ENCODE measurements around the gene ZNF444.

The ZNF444 gene

DNA sequence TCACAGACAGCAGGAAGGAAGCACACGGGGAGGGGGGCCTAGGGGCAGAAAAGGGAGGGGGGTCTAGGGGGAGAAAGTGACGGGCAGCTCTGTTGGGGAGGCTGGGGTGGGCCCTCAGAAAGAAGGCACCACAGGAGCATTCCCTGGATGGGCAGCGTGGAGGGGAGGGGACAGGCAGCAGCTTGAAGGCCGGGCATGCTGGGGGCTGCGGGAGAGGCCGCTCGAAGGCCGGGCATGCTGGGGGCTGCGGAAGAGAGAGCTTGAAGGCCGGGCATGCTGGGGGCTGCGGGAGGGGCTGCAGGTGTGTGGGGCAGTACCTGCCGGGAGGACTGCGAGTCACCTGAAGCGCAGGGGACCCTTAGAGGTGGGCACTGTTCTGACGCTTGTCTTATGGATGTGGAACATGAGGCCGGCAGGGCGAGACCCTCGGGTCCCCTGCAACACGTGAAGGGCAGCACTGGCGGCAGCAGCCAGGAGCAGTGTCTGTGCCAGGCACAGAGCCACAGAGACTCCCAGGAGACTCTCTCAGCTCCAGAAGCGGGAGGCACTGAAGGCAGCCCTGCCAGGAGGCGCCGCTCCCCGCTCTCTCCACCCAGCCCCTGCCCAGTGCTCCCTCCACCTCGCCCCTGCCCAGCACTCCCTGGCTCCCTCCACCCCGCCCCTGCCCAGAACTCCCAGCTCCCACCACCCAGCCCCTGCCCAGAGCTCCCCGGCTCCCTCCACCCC, 33.3 kb upstream of the ZNF444 start:
- peak; percentile 18 for DNase-seq

GRCh38 chr19:56108447-56109195, 32.5 kb upstream of the ZNF444 start:
- no peak for DNase-seq

DNA sequence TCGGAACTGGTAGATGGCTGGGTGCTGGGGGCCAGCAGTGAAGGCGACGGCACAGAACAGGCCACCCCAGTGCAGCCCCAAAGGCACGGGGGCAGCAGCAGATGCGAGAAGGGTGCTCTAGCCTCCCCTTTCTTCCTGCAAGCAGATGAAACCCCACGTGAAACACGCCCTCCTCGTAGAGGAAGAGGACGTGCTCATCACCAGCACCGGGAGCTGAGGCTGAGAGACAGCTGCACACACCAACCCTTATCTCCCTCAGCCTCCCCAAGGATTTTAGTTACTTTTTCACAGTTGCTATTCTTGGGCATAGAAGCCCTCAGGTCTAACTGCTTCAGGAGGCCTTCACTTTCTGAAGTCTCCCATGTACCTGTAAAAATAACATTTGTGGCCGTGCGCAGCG, 31.9 kb upstream of the ZNF444 start:
- DNase-seq, result no peak

GRCh38 chr19:56110515-56111448, 30.3 kb upstream of the ZNF444 start:
- DNase-seq, result no peak

GRCh38 chr19:56111601-56112312, 29.3 kb upstream of the ZNF444 start:
- DNase-seq, result no peak

GRCh38 chr19:56112313-56112709, 28.8 kb upstream of the ZNF444 start:
- no peak for DNase-seq

DNA sequence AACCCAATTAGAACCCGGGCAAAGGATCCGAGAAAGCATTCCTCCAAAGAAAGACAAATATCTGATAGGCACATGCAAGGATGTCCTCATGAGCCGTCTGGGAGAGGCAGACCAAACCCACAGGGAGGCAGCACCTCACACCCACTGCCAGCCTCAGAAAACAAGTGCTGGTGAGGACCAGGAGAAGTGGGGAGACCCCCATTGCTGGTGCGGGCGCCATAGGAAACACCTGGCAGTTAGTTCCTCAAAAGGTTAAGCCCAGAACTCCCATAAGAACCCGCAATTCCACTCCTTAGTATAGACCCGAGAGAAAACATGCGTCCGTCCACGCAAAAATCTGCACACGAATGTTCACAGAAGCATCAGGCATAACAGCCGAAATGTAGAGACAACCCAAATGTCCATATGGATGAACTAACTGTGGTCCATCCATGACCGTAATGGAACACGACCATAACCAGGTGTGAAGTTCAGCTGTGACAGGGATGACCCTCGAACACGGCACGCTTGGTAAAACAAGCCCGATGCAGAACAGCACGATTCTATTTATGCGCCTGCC, 27.9 kb upstream of the ZNF444 start:
- DNase-seq, result no peak

- no peak for DNase-seq
Observed at GRCh38 chr19:56114051-56114777, 26.9 kb upstream of the ZNF444 start.

DNA sequence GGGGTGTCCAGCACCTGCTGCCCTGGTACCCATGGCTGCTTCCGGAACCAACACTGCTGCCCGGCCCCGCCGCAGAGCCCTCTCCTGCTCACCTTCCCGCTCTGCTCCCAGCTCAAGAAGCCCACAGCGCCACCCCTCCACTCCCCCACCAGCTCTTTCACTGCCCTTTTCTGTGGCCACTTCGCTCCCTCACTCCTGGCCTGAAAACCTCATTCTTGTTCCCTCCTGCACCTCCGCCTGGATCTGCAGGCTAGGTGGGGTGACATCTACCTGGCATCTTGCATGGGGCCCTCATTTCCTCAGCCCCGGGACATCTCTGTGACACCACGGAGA, 26.3 kb upstream of the ZNF444 start:
- DNase-seq, result no peak

- no peak for DNase-seq
Observed at GRCh38 chr19:56115490-56115889, 25.6 kb upstream of the ZNF444 start.

- DNase-seq, result peak; percentile 1
Observed at GRCh38 chr19:56116606-56117005, 24.5 kb upstream of the ZNF444 start.

GRCh38 chr19:56117376-56117884, 23.7 kb upstream of the ZNF444 start:
- no peak for DNase-seq

- no peak for DNase-seq
Observed at GRCh38 chr19:56117889-56118288, 23.2 kb upstream of the ZNF444 start.

DNA sequence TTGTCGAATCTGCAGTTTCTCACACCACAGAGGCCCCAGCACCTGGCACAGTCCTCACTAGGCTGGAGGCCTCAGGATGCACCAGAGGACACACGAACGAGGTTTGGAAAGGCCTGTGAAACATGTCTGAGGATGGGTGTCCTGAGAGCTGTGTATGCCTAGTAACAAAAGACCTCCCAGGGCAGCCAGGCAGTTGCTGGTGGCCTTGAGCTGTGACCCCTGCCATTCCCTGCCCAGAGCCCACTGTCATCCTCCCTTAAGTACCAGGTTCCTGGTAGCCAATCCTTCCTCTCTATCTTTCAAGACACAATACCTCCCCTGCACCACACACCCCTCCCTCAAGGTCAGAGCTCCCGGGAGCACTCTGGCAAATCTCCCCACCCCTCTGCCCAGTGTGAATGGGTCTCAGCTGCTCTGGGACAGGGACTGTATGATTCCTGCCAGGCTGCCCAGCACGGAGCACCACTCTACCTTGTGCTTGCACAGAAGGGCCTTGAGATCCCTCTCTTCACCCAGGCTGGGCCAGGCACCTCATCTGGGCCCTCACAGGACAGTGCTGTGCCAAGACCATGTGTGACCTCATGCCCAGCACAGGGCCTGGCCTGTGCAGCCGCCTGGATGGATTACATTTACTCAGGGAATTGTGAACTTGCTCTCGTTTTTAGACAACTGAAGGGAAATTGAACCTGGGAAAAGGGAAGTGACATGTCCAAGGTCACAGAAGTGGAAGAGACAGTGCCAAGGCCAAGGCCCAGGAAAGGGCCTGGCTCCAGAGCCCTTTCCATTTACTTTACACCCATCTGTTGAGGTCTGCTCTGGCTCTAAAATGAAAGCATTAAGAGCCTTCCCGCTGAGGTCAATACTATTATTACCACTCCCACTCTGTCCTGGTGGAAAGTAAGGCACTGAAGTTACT, 22.2 kb upstream of the ZNF444 start:
- no peak for DNase-seq

DNA sequence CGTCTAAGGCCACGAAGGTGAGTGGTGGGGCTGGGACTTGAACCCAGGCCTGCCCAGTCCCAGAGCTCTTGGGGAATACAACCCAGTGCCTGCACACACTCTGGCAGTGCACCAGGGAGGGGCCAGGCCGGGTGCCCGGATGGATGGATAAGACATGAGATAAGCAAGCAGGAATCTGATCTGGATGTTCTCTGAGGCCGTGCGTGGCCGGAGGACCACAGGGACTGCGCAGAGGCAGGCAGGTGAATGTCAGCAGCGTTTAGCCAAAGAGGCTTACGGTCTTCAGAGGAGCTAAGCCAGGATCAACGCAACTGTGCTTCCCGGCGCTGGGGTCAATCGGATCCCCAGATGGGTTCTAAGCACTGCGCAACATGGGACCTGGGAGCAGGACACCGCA, 21.5 kb upstream of the ZNF444 start:
- DNase-seq, result no peak

GRCh38 chr19:56120002-56120370, 21.1 kb upstream of the ZNF444 start:
- DNase-seq, result no peak

GRCh38 chr19:56120371-56121179, 20.5 kb upstream of the ZNF444 start:
- peak; percentile 46 for DNase-seq

- DNase-seq, result peak; percentile 95
Observed at GRCh38 chr19:56121180-56122167, 19.6 kb upstream of the ZNF444 start, which contains the start of gene ZNF787. Gene ZNF787 (minus strand): TSS chr19:56121295. CDS start chr19:56103217, 18,078 bp downstream.

Data from NCI-H1694 treated with DMSO at 0.1 percent for 48 hours (cell line).